ENCODE measurements around the gene INTS3. TPM values are rescaled to one million over a fixed set of nuclear protein-coding genes. Genes with fewer than 3 reads are reported as not detected.
"Not testable (repeated sequence)": the region's sequence is repeated elsewhere in the genome, so short reads cannot be mapped to it uniquely, and the experiment has no call there.

INTS3 gene
- total RNA-seq, 2 donors from 2014 or later: 33.6 to 47.6 TPM

- Mint-ChIP-seq H3K27ac (peak overlapping the region; percentile 19), H3K4me1 (peaks cover 12% of the 10 kb centered on the region), H3K4me3 (no peak overlapping the region), H3K36me3 (ENCODE audit: low read depth) (no peaks in the 10 kb centered on the region), H3K27me3 (no peaks in the 10 kb centered on the region)
- no peaks in the 10 kb centered on the region for H3K9me3 ChIP-seq (ENCODE audit: control insufficient read depth, low read length, poor library complexity, severe bottlenecking)
- no peak for DNase-seq
- ATAC-seq: no peak
These were observed 52.1 kb downstream of the INTS3 start for GRCh38 chr1:153779781-153780541.

- no peak for ATAC-seq
- H3K36me3 Mint-ChIP-seq (ENCODE audit: low read depth): no peaks in the 10 kb centered on the region
- H3K4me1 Mint-ChIP-seq: peaks cover 12% of the 10 kb centered on the region
- no peak overlapping the region for H3K4me3 Mint-ChIP-seq
- no peaks in the 10 kb centered on the region for H3K9me3 ChIP-seq (ENCODE audit: control insufficient read depth, low read length, poor library complexity, severe bottlenecking)
- no peak overlapping the region for H3K27ac Mint-ChIP-seq
- no peak for DNase-seq
- H3K27me3 Mint-ChIP-seq: no peaks in the 10 kb centered on the region
These were observed 52.7 kb downstream of the INTS3 start for GRCh38 chr1:153780551-153780950.

- ATAC-seq; H3K4me1 Mint-ChIP-seq; H3K36me3 Mint-ChIP-seq (ENCODE audit: low read depth); DNase-seq; H3K9me3 ChIP-seq (ENCODE audit: control insufficient read depth, low read length, poor library complexity, severe bottlenecking); H3K27me3 Mint-ChIP-seq: not testable (repeated sequence)
- Mint-ChIP-seq H3K27ac (peak overlapping the region; percentile 65), H3K4me3 (peak overlapping the region; percentile 43)
These were observed 54.8 kb downstream of the INTS3 start for GRCh38 chr1:153782648-153783047.

GRCh38 chr1:153783233-153784190, 55.7 kb downstream of the INTS3 start:
- H3K27me3 Mint-ChIP-seq: peaks cover 6% of the 10 kb centered on the region
- H3K4me3 Mint-ChIP-seq: peak overlapping the region; percentile 89
- no peaks in the 10 kb centered on the region for H3K9me3 ChIP-seq (ENCODE audit: control insufficient read depth, low read length, poor library complexity, severe bottlenecking)
- peak; percentile 88 to 89 (median 88) for DNase-seq
- ATAC-seq: peak; percentile 95
- H3K4me1 Mint-ChIP-seq: peaks cover 2% of the 10 kb centered on the region
- peak overlapping the region; percentile 65 for H3K27ac Mint-ChIP-seq
- H3K36me3 Mint-ChIP-seq (ENCODE audit: low read depth): no peaks in the 10 kb centered on the region

- H3K27me3 Mint-ChIP-seq: peaks cover 15% of the 10 kb centered on the region
- no peak for DNase-seq
- no peaks in the 10 kb centered on the region for H3K36me3 Mint-ChIP-seq (ENCODE audit: low read depth)
- no peak overlapping the region for H3K4me3 Mint-ChIP-seq
- no peak overlapping the region for H3K27ac Mint-ChIP-seq
- H3K4me1 Mint-ChIP-seq: peaks cover 16% of the 10 kb centered on the region
- no peaks in the 10 kb centered on the region for H3K9me3 ChIP-seq (ENCODE audit: control insufficient read depth, low read length, poor library complexity, severe bottlenecking)
- ATAC-seq: no peak
These were observed 58.4 kb downstream of the INTS3 start for GRCh38 chr1:153786038-153786790.

GRCh38 chr1:153789478-153790034, 61.7 kb downstream of the INTS3 start:
- Mint-ChIP-seq H3K4me1 (peaks cover 14% of the 10 kb centered on the region), H3K36me3 (ENCODE audit: low read depth) (no peaks in the 10 kb centered on the region), H3K4me3 (no peak overlapping the region), H3K27me3 (peaks cover 15% of the 10 kb centered on the region), H3K27ac (peak overlapping the region; percentile 91)
- H3K9me3 ChIP-seq (ENCODE audit: control insufficient read depth, low read length, poor library complexity, severe bottlenecking): no peaks in the 10 kb centered on the region
- no peak for ATAC-seq
- no peak for DNase-seq

GRCh38 chr1:153790313-153790965, 62.6 kb downstream of the INTS3 start:
- DNase-seq (no peak), ATAC-seq (peak; percentile 34)
- Mint-ChIP-seq H3K4me1 (peaks cover 16% of the 10 kb centered on the region), H3K36me3 (ENCODE audit: low read depth) (no peaks in the 10 kb centered on the region), H3K4me3 (peak overlapping the region; percentile 58), H3K27ac (peak overlapping the region; percentile 91), H3K27me3 (peaks cover 15% of the 10 kb centered on the region)
- no peaks in the 10 kb centered on the region for H3K9me3 ChIP-seq (ENCODE audit: control insufficient read depth, low read length, poor library complexity, severe bottlenecking)

- Mint-ChIP-seq H3K4me3 (peak overlapping the region; percentile 58), H3K36me3 (ENCODE audit: low read depth) (no peaks in the 10 kb centered on the region), H3K27ac (peak overlapping the region; percentile 43), H3K27me3 (peaks cover 15% of the 10 kb centered on the region), H3K4me1 (peaks cover 16% of the 10 kb centered on the region)
- ATAC-seq (peak; percentile 84), DNase-seq (no peak)
- no peaks in the 10 kb centered on the region for H3K9me3 ChIP-seq (ENCODE audit: control insufficient read depth, low read length, poor library complexity, severe bottlenecking)
These were observed 63.3 kb downstream of the INTS3 start for GRCh38 chr1:153790966-153791647.

- ATAC-seq: no peak
- Mint-ChIP-seq H3K4me1 (peaks cover 16% of the 10 kb centered on the region), H3K27me3 (peaks cover 15% of the 10 kb centered on the region), H3K27ac (peak overlapping the region; percentile 43), H3K4me3 (no peak overlapping the region), H3K36me3 (ENCODE audit: low read depth) (no peaks in the 10 kb centered on the region)
- H3K9me3 ChIP-seq (ENCODE audit: control insufficient read depth, low read length, poor library complexity, severe bottlenecking): no peaks in the 10 kb centered on the region
- DNase-seq: no peak
These were observed 63.9 kb downstream of the INTS3 start for GRCh38 chr1:153791648-153792253.

GRCh38 chr1:153792631-153793041, 64.8 kb downstream of the INTS3 start:
- Mint-ChIP-seq H3K27ac (peak overlapping the region; percentile 51), H3K4me1 (peaks cover 20% of the 10 kb centered on the region), H3K4me3 (no peak overlapping the region), H3K27me3 (peaks cover 15% of the 10 kb centered on the region), H3K36me3 (ENCODE audit: low read depth) (no peaks in the 10 kb centered on the region)
- no peak for DNase-seq
- no peak for ATAC-seq
- no peaks in the 10 kb centered on the region for H3K9me3 ChIP-seq (ENCODE audit: control insufficient read depth, low read length, poor library complexity, severe bottlenecking)

GRCh38 chr1:153793261-153793972, 65.6 kb downstream of the INTS3 start:
- Mint-ChIP-seq H3K27me3 (peaks cover 9% of the 10 kb centered on the region), H3K4me1 (peaks cover 20% of the 10 kb centered on the region), H3K4me3 (no peak overlapping the region), H3K27ac (no peak overlapping the region), H3K36me3 (ENCODE audit: low read depth) (no peaks in the 10 kb centered on the region)
- ATAC-seq (no peak), DNase-seq (no peak)
- no peaks in the 10 kb centered on the region for H3K9me3 ChIP-seq (ENCODE audit: control insufficient read depth, low read length, poor library complexity, severe bottlenecking)
